Measurements from ENCODE around the gene EVPL. TPM values are rescaled to one million over a fixed set of nuclear protein-coding genes. Genes with fewer than 3 reads are reported as not detected.
"Not testable (repeated sequence)": the region's sequence is repeated elsewhere in the genome, so short reads cannot be mapped to it uniquely, and the experiment has no call there.

EVPL gene
- total RNA-seq, 1 experiment from 2014 or later = not detected

DNA sequence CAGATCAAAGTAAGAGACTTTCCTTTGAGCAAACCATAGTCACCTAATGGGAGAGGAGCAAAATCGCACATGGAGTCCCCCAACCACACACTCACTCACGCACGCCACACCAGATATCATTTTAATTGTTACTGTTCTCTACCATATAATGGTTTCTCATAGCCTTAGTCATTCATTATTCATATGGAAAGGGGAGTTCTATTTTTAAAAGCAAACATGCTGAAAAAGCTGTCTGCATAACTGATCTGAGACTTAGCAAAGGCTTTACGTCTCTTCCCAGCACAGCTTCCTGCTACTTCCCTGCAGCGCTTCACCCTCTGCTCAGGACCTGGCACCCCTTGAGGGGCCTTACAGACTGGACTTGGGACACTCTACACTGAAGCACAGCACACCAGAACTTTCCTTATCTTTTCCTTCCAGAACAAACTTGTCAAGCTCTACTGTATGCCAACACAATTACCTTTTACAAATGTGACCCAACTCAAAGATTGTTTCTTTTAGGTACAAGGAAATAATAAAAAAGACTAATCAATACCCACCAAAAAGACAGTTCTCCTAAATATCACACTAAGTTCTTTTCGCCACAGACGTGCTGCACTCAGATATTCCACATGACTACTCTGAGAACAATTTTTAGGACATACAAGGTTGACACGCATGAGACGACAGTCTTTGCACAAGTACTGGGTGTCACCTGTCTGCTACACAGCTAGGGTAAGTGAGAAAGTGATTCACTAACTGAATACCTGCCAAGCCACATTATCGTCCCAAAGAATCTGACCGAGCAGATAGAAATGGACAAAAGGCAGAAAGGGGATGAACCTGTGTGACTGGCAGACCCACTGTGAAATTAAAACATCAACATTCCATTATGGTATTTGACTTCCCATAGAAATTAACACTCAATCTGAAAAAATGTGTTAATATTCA is 23.7 kb upstream of the EVPL start:
- DNase-seq = no peak
- H3K9me3 ChIP-seq = no peaks in the 10 kb centered on the region

DNA sequence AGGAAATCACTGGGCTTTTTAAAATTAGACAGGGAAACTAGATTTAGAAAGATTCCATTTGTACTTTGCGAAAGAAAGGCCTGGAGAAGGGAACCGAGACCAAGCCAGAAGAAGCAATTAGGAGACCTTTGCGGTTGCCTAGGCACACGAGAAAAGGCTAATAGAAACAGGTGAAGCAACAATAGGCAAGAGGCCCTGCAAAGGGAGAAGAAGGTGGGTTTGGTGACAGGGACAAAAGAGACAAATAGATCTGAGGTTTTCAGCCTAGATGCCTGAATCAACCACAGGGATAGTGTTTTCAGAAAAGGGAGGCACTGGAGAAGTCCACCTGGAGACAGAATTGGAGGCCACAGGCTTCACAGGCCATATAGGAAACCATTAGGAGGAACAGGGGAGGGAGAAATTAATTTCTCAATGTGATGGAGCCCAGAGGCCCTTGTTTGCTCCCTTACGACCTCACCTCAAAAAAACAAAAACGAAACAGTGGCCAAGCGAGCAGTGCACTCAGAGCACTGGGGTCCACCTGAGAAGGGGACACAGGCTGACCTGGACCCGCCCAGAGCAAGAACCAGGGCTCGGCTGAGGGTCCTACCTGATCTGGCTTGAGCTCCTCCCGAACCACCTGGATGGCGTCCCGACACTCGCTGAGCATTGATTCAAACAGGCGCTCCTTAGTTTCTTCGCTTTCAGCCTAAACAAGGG is 22.9 kb upstream of the EVPL start:
- Histone ChIP-seq H3K36me3 (peaks cover 80% of the 10 kb centered on the region), H3K9me3 (no peaks in the 10 kb centered on the region), H3K4me3 (no peak overlapping the region), H3K27me3 (no peaks in the 10 kb centered on the region)
- no peak for DNase-seq

More for the DNA sequence above, 23.7 kb upstream of the EVPL start:
- no peaks in the 10 kb centered on the region for H3K27me3 ChIP-seq
- H3K36me3 ChIP-seq = peaks cover 78% of the 10 kb centered on the region
- no peak overlapping the region for H3K4me3 ChIP-seq

DNA sequence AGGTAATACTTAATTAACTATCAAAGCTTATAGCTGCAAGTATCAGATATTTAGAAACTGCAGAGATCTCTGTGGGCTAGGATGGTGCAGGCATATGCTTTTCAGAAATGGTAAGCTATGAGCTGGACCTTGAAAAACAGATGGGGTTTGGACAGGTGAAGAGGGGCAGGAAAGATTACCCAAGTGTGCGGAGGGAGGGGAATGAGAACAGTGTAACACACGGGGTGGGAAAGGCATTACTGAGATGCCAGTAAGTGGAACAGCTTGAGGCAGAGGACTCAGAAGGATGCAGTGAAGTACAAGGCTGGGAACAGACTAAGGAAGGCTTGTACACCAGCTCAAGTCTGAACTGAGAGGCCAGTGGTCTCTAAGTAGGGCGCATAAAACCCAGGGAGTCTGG is 22.1 kb upstream of the EVPL start:
- Histone ChIP-seq H3K9me3 (no peaks in the 10 kb centered on the region), H3K36me3 (peaks cover 82% of the 10 kb centered on the region), H3K4me3 (no peak overlapping the region), H3K27me3 (no peaks in the 10 kb centered on the region)
- no peak for DNase-seq

DNA sequence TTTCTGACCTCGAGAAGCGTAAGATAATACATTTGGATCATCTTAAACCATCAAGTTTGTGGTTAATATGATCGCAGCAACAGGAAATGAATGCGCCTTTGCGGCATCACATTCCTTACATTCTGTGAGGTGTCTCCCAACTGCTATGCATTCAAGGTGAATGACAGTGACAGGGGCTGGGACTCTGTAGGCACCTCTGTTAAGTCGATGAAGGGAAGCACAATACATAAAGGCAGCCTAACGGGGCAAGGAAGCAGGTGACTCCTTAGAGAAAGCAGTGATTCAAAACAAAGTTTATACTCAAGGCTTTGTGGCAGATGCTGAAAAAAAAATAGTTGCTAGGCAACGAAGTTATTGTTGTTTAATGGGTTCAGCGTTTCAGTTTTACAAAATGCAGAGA is 21.6 kb upstream of the EVPL start:
- H3K4me3 ChIP-seq = no peak overlapping the region
- H3K9me3 ChIP-seq = no peaks in the 10 kb centered on the region
- no peak for DNase-seq
- peaks cover 82% of the 10 kb centered on the region for H3K36me3 ChIP-seq
- H3K27me3 ChIP-seq = no peaks in the 10 kb centered on the region

DNA sequence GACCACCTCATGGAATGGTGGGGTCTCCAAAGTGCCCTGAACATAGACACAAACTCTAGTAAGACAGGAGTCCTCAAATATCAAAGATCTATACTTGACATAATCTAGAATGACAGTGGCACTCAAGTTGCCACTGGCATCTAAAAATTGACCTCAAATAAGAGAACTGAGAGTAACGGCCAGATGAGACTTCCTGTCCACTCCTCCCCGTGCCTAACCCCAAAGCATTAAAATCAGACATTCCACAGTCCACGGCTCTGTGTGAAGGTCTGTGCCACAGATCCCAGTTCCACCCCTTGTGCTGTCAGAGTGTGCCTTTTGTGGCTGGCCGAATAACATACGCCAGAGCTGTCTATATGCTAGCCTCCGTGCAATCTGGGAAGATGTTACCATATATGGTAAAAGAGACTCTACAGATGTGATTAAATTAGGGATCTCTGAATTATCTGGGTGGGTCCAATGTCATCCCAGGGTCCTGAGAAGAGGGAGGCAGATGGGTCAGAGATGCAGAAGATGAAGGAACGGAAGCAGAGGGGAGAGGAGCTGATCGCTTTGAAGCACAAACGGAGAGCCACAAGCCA is 21.0 kb upstream of the EVPL start:
- H3K27me3 ChIP-seq = no peaks in the 10 kb centered on the region
- H3K4me3 ChIP-seq = no peak overlapping the region
- H3K9me3 ChIP-seq = no peaks in the 10 kb centered on the region
- DNase-seq = no peak
- H3K36me3 ChIP-seq = peaks cover 84% of the 10 kb centered on the region

DNA sequence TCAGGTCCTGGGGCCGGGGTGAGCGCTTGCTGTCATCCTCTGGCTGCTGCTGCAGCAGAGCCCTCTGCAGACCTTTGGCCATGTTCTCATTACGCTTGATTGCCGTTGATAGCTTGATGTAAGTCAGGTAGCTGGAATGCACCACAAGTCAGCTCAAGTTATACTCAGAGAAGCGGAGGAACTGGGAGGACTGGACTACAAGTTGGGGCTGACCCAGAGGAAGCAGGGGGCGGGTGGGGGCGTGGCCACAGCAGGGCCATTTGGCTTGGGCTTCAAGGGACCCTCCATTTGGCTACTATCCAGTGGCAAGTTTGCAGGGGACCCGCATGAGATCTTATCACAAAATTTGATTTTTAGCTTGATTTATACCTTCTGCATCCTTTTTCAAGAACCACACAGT is 19.0 kb upstream of the EVPL start:
- Histone ChIP-seq H3K36me3 (peaks cover 91% of the 10 kb centered on the region), H3K9me3 (no peaks in the 10 kb centered on the region), H3K27me3 (no peaks in the 10 kb centered on the region), H3K4me3 (no peak overlapping the region)
- DNase-seq = no peak

DNA sequence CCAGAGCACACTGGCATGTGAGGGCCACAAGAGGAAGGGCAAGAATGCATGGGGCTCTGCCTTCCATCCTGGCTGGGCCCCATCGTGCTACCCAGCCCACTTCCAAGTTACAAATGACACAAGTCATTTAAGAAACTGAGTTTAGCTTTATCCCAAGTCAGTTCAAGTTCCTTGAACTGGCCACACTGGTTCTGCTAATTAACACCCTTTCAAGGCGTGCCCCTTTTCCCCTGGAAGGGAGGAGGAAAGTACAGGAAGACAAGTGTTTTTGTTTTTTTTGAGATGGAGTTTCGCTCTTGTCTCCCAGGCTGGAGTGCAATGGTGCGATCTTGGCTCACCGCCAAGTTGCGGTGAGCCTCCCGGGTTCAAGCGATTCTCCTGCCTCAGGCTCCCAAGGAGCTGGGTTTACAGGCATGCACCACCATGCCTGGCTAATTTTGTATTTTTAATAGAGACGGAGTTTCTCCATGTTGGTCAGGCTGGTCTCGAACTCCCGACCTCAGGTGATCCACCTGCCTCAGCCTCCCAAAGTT is 17.4 kb upstream of the EVPL start:
- not testable (repeated sequence) for DNase-seq, H3K4me3 ChIP-seq, H3K9me3 ChIP-seq, H3K27me3 ChIP-seq
- peaks cover 95% of the 10 kb centered on the region for H3K36me3 ChIP-seq

DNA sequence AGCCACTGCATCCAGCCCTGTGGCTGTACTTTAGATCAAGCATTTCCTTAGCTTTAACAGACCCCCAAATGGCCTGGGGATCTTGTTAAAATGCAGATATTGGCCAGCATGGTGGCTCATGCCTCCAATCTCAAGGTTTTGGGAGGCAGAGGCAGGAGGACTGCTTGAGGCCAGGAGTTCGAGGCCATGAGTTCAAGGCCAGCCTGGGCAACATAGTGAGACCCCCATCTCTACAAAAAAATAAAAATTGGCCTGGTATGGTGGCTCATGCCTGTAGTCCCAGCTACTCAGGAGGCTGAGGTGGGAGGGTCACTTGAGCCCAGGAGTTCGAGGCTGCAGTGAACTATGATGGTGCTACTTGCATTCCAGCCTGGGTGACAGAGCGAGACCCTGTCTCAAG is 15.8 kb upstream of the EVPL start:
- H3K36me3 ChIP-seq = peaks cover 95% of the 10 kb centered on the region
- H3K4me3 ChIP-seq, DNase-seq, H3K9me3 ChIP-seq, H3K27me3 ChIP-seq: not testable (repeated sequence)

DNA sequence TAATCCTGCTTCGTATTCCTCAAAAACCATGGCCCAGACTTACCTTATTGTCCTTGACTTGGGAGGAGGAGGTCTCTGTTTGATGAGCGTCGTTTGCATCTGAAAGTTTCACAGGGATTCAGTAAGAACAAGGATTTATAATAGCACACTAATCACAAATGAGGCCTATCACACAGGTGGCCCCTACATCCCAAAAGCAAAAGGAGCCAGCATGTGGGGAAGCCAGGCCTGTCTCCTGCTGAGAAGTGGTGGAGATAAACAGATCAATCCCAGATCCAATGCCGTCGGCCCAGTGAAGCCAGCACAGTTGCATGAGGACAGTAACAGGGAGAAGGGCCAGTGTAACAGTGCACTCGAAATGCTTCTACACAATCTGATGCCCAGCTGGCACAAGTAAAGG is 13.3 kb upstream of the EVPL start:
- H3K27me3 ChIP-seq = no peaks in the 10 kb centered on the region
- no peak for DNase-seq
- no peak overlapping the region for H3K4me3 ChIP-seq
- no peaks in the 10 kb centered on the region for H3K9me3 ChIP-seq
- H3K36me3 ChIP-seq = peaks cover 74% of the 10 kb centered on the region

DNA sequence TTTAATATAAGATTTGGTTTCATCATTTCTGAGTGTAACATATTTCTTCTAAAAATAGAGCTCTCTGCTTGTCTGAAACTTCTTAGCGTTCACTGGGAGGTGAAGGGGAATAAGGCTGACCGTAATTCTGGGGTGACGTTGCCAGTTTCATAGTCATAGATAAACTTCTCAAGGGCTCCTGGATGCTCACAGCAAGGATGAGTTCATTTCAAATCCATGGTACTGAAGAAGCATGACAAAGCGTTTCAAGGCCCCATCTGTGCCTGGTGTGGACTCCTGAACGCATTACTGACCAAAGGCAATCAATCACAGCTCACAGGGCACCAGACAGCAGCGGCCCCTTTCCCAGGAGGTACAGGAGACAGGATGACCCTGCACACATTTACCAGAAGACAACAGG is 12.0 kb upstream of the EVPL start:
- Histone ChIP-seq H3K4me3 (no peak overlapping the region), H3K36me3 (peaks cover 64% of the 10 kb centered on the region)
- DNase-seq = no peak

DNA sequence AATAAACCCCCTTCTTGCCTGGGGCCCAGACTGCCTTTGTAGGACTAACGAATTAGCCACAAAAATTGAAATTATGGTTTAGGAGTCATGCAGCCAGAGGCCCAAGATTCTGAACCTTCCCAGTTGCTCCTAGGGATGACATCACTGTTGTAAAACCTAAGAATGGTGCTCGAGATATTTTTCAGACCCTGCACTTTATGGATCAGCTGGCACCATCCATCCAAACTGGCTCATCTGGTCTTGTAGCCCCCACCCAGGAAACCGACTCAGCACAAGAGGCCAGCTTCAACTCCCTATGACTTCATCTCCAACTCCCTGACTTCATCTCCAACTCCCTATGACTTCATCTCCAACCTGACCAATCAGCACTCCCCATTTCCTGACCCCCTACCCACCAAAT is 10.9 kb upstream of the EVPL start:
- H3K4me3 ChIP-seq = no peak overlapping the region
- H3K9me3 ChIP-seq = no peaks in the 10 kb centered on the region
- DNase-seq = no peak
- H3K27me3 ChIP-seq = no peaks in the 10 kb centered on the region
- peaks cover 53% of the 10 kb centered on the region for H3K36me3 ChIP-seq

More for the DNA sequence above, 12.0 kb upstream of the EVPL start:
- no peaks in the 10 kb centered on the region for H3K9me3 ChIP-seq
- no peaks in the 10 kb centered on the region for H3K27me3 ChIP-seq

DNA sequence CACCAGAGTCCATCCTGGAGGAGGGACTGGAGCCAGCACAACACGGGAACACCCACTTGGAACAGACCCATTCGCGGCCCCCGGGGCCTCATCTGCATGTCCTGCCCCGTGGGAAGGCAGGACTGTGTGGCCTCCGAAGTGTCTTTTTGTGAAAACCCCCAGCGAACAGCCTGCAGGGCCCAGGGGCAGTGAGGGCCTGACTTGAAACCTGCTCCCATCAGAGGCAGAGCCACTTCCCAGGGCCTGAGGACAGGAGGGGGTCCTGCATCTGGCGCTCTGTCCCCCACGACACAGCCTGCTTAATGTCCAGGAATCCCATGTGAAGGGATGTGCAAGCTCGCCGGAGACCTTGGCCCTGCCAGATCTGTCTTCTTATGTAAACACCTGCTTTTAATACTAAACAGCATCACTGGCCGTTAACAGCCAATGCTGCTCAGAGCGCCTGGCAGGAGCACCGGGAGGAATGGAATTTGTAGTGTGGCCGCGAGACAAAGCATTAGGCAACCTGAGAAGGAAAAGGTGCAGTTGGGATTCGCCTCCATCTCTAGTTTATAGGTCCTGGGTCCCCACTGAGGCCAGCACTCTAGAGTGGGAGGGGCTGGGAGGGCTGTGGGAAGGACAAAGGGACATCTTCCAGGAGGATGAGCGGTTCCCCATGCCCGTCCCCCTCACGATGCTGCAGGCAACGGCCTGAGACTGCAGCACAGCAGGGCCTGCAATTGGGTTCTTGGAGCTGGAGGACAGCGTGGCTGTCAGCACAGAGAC is 9.6 kb upstream of the EVPL start:
- Histone ChIP-seq H3K4me3 (no peak overlapping the region), H3K27me3 (no peaks in the 10 kb centered on the region), H3K36me3 (peaks cover 39% of the 10 kb centered on the region), H3K9me3 (no peaks in the 10 kb centered on the region)
- no peak for DNase-seq

DNA sequence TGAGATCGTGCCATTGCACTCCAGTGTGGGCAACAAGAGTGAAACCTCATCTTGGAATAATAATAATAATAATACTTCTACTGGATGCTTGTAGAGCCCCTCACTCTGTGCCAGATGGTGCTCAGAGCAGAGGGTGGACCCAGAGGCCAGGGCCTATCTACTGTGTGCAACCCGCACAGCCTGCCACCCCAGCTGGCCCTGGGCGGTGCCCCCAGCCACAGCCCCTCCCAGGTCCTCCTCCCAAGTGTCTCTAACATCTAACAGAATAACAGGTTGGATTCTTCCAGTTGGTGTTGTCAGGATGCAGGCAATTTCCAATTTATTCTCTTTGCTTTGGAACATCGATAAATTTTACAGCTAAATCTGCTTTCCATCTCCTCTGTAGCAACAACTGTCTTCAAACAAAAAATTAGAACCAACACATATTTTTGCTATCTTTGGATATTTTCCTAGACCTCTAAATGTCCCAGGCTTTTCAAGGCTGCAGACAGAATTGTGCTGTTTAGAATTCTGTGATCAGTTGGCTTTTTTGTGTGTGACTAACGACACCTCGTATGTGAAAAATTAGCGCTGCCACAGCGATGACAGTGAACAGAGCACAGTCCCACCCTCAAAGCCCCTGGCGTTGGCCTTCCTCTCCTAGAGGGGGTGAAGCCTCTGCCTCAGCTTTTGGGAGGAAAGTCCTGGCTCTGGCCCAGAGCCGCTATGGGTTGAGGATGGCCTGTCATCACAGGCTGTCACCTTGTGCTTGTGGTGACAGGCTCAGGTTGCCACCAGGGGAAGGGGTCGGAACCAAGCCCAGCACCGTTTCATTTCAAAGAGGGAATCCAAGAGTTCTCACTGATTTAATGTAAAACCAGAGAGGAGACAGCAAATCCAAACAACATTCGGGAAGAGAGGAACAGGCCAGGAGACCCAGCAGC is 7.6 kb upstream of the EVPL start:
- H3K27me3 ChIP-seq = no peaks in the 10 kb centered on the region
- peaks cover 19% of the 10 kb centered on the region for H3K36me3 ChIP-seq
- DNase-seq = no peak
- no peaks in the 10 kb centered on the region for H3K9me3 ChIP-seq
- H3K4me3 ChIP-seq = no peak overlapping the region

DNA sequence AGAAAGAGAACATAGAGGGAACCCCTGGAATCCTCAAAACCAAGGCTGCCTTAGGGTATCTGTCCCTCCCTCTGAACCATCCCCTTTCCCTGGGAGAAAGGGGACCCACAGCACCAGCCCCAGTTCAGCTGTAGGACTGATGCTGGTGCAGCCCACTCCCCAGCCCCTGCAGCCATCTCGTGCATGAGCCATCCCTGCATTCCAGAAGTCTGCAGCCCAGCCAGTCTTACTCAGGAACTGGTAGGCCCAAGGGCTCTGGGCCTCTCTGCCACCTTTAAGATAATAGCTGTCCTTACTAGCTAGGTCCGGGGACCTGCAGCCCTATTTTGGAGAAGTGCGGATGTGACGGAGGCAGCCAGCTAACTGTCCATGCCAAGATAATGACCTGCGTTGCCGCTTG is 6.0 kb upstream of the EVPL start:
- DNase-seq = no peak
- Histone ChIP-seq H3K4me3 (no peak overlapping the region), H3K9me3 (no peaks in the 10 kb centered on the region), H3K36me3 (peaks cover 4% of the 10 kb centered on the region), H3K27me3 (no peaks in the 10 kb centered on the region)

DNA sequence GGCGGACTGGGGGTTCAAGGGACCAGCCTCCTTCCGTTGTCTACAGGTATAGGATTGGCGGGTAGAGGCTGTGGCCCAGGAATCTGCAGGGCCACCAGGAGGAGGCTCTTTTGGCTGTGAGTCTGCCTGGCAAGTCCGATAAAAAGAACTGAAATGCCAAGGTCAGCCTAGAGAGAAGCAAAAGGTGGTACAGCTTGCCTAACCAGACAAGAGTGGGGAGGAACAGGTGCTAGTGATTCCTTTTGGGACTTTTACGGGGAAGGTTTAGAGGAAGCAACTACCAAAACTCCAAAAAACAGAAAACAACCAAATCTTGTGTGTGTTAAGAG is 5.6 kb upstream of the EVPL start:
- Histone ChIP-seq H3K9me3 (no peaks in the 10 kb centered on the region), H3K4me3 (no peak overlapping the region), H3K27me3 (no peaks in the 10 kb centered on the region), H3K36me3 (no peaks in the 10 kb centered on the region; the same call in 1 of the 2 replicates)
- DNase-seq = no peak
